HG03135 (cell line): ENCODE measurements around the gene C7orf57.
"Not testable (repeated sequence)": the region's sequence is repeated elsewhere in the genome, so short reads cannot be mapped to it uniquely, and the experiment has no call there.

Source experiments
- ATAC-seq: cut with Tn5 transposase; IDR thresholded peaks from one replicate; pipeline ENCODE4 v1.9.1; 2021; ENCODE audit warnings: mild to moderate bottlenecking, moderate library complexity; ENCODE audit not compliant: unreplicated experiment

C7orf57 gene

GRCh38 chr7:48035301-48035966, at the start of gene C7orf57:
Gene C7orf57, plus strand, starts transcription at chr7:48035543. Its CDS starts 766 bp downstream, at chr7:48036309.
- peak; percentile 98 for ATAC-seq

GRCh38 chr7:47988496-47989386, 46.6 kb upstream of the C7orf57 start:
- ATAC-seq, result no peak

GRCh38 chr7:47989607-47990400, 45.5 kb upstream of the C7orf57 start:
- ATAC-seq, result not testable (repeated sequence)

GRCh38 chr7:47990592-47990991, 44.8 kb upstream of the C7orf57 start:
- no peak for ATAC-seq

GRCh38 chr7:47991270-47991669, 44.1 kb upstream of the C7orf57 start:
- no peak for ATAC-seq

- peak; percentile 99 for ATAC-seq
Observed at GRCh38 chr7:47991741-47992311, 43.5 kb upstream of the C7orf57 start.

- no peak for ATAC-seq
Observed at GRCh38 chr7:47992446-47992845, 42.9 kb upstream of the C7orf57 start.

- ATAC-seq, result no peak
Observed at GRCh38 chr7:47999413-47999812, 35.9 kb upstream of the C7orf57 start.

GRCh38 chr7:48000164-48000563, 35.2 kb upstream of the C7orf57 start:
- ATAC-seq, result not testable (repeated sequence)

GRCh38 chr7:48004032-48004431, 31.3 kb upstream of the C7orf57 start:
- no peak for ATAC-seq

- ATAC-seq, result no peak
Observed at GRCh38 chr7:48004638-48005037, 30.7 kb upstream of the C7orf57 start.

- no peak for ATAC-seq
Observed at GRCh38 chr7:48006866-48007265, 28.5 kb upstream of the C7orf57 start.

- no peak for ATAC-seq
Observed at GRCh38 chr7:48009257-48009656, 26.1 kb upstream of the C7orf57 start.

GRCh38 chr7:48009954-48010353, 25.4 kb upstream of the C7orf57 start:
- no peak for ATAC-seq

- no peak for ATAC-seq
Observed at GRCh38 chr7:48011323-48011722, 24.0 kb upstream of the C7orf57 start.

- ATAC-seq, result no peak
Observed at GRCh38 chr7:48011951-48012350, 23.4 kb upstream of the C7orf57 start.

GRCh38 chr7:48016641-48017040, 18.7 kb upstream of the C7orf57 start:
- ATAC-seq, result no peak

GRCh38 chr7:48017674-48018073, 17.7 kb upstream of the C7orf57 start:
- ATAC-seq, result no peak

GRCh38 chr7:48025624-48026023, 9.7 kb upstream of the C7orf57 start:
- no peak for ATAC-seq

GRCh38 chr7:48028938-48029337, 6.4 kb upstream of the C7orf57 start, which contains the start of gene SUN3:
Gene SUN3, minus strand, starts transcription at chr7:48029107. Its CDS starts 169 bp downstream, at chr7:48028938.
- ATAC-seq, result no peak

GRCh38 chr7:48031111-48031510, 4.2 kb upstream of the C7orf57 start:
- no peak for ATAC-seq
